Measurements from ENCODE around the gene ZNF236.
"Not testable (repeated sequence)": the region's sequence is repeated elsewhere in the genome, so short reads cannot be mapped to it uniquely, and the experiment has no call there.

ZNF236 gene

DNA sequence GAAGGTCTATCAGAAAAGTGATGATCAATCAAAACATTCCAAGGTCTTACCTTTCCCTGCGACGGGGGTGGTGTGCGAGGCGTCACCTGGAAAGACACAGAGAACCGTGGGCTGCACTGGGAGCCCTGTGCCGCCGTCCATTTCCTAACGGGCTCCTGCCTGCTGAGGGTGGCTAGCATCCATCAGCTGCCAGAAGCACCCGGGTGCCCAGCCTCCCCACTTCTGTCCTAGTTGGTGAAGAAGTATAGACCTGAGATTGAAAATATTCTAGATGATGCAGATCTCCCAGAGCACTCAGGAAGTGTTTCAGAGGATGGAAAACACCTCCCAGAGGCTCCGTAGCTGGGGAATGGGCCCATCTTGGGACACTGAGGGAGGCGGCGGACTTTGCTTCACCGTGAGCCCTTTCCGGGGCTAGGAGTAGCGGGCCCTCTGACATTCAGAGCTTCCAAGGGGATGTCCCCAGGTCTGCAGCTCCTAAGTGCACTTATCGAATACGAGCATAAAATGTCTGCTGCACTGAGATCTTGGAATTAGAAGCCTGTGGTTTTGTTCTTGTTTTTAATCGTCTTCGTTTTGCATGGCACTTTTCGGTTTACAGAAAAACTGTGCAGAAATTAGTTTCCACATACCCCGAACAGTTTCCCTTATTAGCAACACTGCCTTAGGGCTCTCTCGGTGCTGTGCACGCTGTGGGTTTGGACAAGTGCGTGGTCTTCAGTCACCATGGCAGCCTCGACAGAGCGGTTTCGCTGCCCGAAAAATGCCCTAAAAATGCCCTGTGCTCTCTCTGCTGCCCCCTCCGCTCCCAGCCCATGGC lies 166.7 kb downstream of the ZNF236 start:
- no peak for DNase-seq (ENCODE audit: low spot score)

DNA sequence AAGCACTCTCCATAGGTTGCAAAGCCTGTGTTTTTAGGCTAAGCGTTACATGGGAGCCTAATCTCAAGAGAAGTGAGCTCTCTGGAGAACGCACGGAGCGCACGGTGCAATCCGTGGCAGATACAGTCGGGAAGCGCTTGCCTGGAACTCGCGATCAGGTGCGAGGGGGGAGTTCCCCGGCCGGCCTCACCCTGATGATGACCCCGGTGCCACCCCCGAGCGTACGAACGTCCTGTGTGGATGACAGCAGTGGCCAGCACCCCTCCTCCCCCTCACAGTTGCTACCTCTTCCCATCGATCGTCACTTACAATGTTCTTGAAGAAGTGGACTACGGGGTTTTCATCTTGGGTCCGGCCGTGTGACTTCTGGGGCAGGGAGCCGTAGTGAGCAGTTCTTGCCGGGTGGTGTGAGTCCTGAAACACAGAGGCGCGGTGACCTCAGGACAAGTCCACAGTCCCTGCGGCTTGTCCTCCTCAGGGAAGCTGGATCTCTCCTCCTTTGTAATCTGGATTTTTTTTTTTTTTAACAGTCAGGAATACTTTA lies 167.4 kb downstream of the ZNF236 start:
- no peak for DNase-seq (ENCODE audit: low spot score)

GRCh38 chr18:76990343-76991020 lies 168.1 kb downstream of the ZNF236 start:
- not testable (repeated sequence) for DNase-seq (ENCODE audit: low spot score)

GRCh38 chr18:76991021-76991688 lies 168.8 kb downstream of the ZNF236 start:
- no peak for DNase-seq (ENCODE audit: low spot score)

DNA sequence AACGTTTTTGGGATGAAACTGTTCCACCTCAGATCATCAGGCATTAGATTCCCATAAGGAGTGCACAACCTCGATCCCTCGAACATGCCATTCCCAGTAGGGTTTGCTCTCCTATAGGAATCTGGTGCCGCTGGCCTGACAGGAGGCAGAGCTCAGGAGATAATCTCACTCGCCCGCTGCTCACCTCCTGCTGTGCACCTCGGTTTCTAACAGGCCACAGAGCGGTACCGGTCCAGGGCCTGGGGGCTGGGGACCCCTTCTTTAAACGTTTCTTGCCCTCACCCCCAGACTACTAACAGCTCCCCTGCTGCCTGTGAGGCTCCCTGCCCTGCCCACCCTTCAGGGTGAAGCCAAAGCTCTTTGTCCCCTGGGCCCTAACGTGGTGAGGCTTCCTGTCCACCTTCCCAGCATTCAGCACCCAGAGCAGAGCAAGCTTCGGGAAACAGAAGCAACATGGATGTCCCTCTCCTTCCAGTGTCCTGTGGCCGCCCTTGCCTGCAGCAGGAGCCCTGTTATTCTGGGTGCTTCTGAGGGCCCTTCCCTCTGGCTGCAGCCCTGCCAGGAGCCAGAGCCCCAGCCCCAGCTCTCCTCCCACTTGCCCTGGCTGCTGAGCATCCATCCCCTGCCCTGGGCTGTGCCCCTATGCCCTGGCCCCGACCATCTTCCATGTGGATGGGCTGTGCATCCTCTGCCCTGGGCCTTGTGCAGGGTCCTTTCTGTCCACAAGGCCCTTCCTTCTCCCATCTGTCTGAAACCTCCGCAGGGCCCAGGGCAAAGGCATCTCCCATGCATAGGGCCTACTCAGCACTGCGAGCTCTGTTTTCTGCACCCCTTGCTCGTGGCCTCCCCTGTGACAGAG lies 170.1 kb downstream of the ZNF236 start:
- DNase-seq (ENCODE audit: low spot score), result no peak

GRCh38 chr18:76993085-76993382 lies 170.7 kb downstream of the ZNF236 start:
- no peak for DNase-seq (ENCODE audit: low spot score)

DNA sequence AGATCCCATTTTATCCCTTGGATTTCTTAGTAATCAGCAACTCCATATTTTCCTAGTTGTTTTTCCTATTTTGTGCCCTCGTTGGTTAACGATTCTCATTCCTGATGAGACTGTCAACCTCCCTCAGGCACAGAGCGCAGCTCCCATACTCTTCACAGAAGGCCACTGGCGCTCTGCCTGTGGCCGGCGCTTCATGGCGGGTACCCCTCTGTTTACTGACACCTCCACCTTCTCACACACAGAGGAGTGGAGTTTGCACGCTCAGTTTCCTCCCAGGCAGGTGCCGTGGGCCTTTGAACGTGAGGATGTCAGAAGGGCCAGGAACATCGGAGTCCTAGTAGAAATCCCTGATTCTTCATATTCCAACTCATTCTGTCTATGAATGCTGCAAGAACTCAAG lies 171.2 kb downstream of the ZNF236 start:
- no peak for DNase-seq (ENCODE audit: low spot score)

- no peak for DNase-seq (ENCODE audit: low spot score)
These were observed 171.8 kb downstream of the ZNF236 start for GRCh38 chr18:76994086-76994654.

DNA sequence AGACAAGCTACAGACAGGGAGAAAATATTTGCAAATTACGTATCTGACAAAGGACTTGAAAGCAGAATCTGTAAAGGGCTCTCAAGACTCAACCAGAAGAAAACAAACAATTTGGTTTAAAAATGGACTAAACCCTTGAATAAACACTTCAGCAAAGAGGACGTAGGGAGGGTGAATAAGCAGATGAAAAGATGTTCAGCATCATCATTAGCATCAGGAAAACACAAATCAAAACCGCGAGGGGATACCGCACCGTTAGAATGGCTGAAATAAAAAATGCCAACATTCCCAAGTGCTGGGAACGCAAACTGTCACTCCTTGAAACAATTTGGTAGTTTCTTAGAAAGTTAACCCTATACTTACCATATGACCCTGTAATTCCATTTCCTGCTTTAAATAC lies 173.5 kb downstream of the ZNF236 start:
- no peak for DNase-seq (ENCODE audit: low spot score)

DNA sequence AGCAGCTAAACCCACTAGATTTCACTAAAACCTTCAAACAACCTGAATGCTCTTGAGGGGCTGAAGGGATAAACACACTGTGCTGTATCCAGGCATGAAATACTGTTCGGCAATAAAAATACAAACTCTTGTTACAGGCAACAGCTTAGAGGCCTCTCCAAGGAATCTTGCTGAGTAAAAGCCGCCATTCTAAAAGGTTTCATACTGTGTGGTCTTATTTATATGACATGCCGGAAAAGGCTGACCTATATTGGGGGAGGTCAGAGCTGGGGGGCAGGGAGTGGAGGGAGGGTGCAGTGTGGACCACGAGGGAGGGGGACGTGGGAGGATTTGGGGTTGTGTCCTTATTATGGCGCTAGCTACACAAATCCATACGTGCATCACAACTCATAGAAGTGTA lies 174.1 kb downstream of the ZNF236 start:
- DNase-seq (ENCODE audit: low spot score), result no peak

DNA sequence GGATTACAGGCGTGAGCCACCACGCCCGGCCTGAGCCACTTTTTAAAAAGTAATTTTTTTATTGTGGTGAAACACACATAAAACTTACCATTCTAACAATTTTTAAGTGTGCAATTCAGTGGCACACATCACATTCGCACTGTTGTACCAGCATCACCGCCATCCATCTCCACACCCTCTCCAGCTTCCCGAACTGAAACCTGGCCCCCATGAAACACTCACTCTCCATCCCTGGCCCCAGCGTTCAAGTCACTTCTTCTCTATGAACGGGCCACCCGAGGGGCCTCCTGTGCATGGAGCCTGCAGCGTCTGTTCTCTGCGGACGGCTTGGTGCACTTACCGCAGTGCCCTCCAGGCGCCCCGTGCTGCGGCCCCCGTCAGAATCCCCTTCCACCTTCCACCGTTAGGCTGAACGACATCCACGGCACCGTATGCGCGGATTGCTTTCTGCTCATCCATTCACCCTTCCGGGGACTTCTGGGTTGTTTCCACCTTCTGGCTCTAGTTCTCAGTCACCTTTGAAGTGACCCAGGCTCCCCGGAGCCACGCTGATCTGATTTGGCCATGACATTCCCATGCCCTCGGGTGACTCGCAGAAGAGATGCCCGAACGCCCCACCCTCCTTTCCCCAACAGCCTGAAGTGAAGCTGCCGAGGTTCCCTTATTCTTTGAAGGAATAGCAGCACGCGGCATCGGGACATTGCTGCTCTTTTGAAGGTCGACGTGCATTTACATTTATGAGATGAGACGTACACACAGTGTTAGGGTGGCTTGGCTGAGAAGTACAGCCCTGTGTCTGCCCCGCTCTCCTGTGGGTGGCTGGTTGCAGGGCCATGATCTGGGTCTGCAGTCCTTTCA lies 175.8 kb downstream of the ZNF236 start:
- no peak for DNase-seq (ENCODE audit: low spot score)

- no peak for DNase-seq (ENCODE audit: low spot score)
These were observed 176.7 kb downstream of the ZNF236 start for GRCh38 chr18:76999077-76999476.

- DNase-seq (ENCODE audit: low spot score), result peak; percentile 86
These were observed 178.2 kb downstream of the ZNF236 start for GRCh38 chr18:77000527-77000926.

DNA sequence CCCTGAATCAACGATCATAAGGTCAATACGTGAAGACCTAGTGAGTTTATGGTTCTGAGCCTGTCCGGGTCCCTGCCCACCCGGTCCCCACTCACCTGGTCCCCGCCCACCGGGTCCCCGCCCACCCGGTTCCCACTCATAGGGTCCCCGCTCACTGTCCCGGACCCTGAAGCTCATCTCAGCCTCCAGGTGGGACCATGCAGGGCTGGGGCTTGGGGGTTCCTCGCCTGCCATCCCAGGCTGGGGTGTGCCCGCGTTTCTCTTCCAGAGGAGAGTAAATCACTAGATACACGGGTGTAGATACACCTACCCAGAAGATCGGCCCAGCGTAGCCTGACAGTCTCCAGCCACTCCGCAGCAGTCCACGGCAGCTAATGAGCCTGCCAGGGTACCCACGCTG lies 178.7 kb downstream of the ZNF236 start:
- DNase-seq (ENCODE audit: low spot score), result no peak

DNA sequence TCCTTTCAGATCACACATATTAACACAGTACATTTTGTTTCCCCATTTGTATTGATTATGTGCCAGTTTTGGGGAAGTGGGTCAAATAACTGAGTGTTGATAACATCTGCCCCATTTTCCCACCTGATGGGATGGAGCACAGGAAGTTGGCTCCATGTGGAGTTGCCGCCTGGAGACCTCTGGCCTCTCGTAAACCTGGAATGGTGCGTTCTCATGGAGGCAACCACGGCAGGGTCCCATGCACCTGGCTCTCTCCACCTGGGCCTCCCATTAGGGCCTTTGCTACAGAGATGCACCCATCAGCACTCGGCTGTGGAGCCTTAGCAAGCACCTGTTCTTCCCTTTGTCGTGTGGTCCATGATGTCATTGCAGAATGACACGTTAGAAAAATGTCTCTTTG lies 179.6 kb downstream of the ZNF236 start:
- no peak for DNase-seq (ENCODE audit: low spot score)

- DNase-seq (ENCODE audit: low spot score), result no peak
These were observed 180.1 kb downstream of the ZNF236 start for GRCh38 chr18:77002496-77002895.

DNA sequence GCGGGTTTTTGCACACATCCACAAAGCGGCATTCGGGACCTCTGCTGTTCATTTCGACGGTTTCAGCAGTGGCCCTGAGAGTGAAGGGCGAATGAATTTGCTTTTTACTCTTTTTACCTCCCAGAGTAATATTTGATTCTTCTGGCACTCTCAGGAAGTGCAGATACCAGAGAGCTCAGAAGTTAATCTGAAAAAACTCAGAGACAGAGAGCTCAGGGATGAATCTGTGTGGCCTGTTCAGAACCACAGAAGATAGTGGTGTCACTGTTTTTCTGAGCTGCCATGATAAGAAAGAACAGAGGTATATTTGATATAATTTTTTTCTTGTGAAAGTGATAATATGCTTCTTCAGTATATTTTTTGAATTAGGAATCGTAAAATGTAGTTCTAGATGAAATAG lies 181.0 kb downstream of the ZNF236 start:
- no peak for DNase-seq (ENCODE audit: low spot score)

DNA sequence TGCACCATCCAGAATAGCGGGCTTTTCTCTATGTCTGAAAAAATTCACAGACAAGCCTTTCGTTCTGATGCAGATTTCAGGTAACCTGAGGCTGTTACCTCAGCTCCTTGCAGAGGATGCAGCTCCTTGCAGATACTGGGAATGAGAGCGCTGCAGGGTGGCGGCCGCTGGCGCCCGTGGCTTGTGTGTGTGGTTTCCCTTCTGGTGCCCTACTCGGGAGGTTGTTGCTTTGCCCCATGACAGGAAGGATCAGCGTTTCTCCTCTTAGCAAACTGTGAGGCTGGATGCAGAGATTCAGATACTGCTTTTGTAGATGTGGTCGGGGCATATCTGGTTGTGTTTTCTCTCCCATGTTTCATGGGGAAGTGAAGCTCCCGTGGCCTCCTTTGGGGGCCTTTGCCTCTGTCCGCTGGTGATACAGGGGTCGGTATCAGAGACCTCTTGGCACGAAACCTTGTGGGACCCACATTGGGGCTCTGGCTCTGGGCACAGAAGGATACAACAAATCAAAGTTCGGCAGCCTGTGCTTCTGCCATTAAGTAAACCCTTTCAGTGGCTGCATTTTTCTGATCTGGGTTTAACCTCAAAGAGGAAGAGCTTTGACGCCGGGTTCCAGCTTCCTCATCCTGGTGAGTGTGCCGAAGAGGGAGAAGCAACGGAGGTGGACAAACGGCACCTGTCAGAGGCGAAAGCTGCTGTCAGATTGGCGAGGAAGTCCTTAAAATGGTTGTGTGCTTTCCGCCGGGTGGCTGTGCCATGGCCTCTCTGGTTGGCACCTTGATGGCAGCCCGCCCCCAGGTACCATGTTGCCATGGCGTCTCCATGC lies 182.4 kb downstream of the ZNF236 start:
- DNase-seq (ENCODE audit: low spot score), result no peak

- no peak for DNase-seq (ENCODE audit: low spot score)
These were observed 183.4 kb downstream of the ZNF236 start for GRCh38 chr18:77005651-77006195.
